Left ventricle myocardium inferior (tissue), 1 donor: ENCODE measurements around the gene WIZ. TPM values are rescaled to one million over a fixed set of nuclear protein-coding genes. Genes with fewer than 3 reads are reported as not detected.

Source experiments
- DNase-seq: peaks from one replicate; pipeline ENCODE4 v3.0.0-alpha.2; 2020
- H3K27ac ChIP-seq: fragments of 200-600 bp; replicated peaks from 2 replicates; pipeline ENCODE4 v1.8.0; 2021
- H3K27me3 ChIP-seq: fragments of 200-600 bp; 2 replicates; pipeline ENCODE4 v1.8.0; 2021; ENCODE audit warnings: low read depth
- H3K36me3 ChIP-seq: fragments of 200-600 bp; 2 replicates; pipeline ENCODE4 v1.8.0; 2021
- H3K4me1 ChIP-seq: fragments of 200-600 bp; 2 replicates; pipeline ENCODE4 v1.8.0; 2021
- H3K4me3 ChIP-seq: fragments of 200-600 bp; 2 replicates; pipeline ENCODE4 v1.8.0; 2021; ENCODE audit warnings: mild to moderate bottlenecking, moderate library complexity
- H3K9me3 ChIP-seq: fragments of 200-600 bp; replicated peaks from 2 replicates; pipeline ENCODE4 v1.8.0; 2021
- intact Hi-C: fragments of 100-400 bp; cut with micrococcal nuclease; formaldehyde crosslinking; loops from one replicate; pipeline ENCODE4 v1.11.0; 2022
- total RNA-seq: library from RNA; stranded (reverse); fragmentation: NEBNext Ultra II Directional; extraction: Animal tissue kit (Norgen Biotek cat#: 25700); gene quantifications from one replicate; pipeline ENCODE4 v1.2.1, GENCODE V29; 2021
- TF ChIP-seq, protein P1 (sequence below): fragments of 200-600 bp; IDR thresholded peaks from 2 replicates; pipeline ENCODE4 v1.8.0; 2021; ENCODE audit warnings: antibody characterized with exemption, mild to moderate bottlenecking, borderline replicate concordance
- donor health status: DM: no; HTN: yes; CAD: no; lungs with severe emphysema.

WIZ gene
- total RNA-seq, 1 donor from 2014 or later: 25.3 TPM

DNA sequence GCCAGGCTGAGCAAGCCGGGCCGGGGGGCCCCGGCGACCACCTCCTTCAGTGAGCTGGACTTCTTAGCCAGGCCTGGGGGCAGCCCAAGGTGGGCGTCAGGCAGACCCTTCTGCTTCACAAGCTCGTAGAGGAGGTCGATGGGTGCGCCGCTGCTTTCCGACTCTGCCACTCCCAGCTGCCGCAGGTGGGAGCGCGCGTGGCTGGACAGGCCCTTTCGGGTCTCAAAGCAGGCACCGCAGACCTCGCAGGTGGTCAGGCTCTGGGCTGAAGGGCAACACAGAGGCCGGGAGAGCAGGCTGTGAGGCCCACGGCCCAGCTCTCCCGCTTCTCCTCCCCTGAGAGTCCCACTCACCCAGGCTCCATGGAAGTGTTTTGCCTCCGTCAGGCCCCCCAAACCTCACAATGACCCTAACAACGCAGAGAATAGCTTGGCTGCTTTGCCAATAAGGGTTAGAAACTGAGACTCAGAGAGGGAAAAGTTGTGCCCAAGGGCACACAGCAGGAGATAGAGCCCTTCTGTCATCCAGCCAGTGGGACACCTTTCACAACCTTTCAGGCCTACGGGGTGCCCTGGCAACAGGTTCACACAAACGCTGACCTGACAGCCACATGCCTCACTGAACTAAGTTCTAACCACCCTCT lies 19.8 kb downstream of the WIZ start:
- DNase-seq: no peak
- peaks cover 53% of the 10 kb centered on the region for H3K4me1 ChIP-seq
- peaks cover 31% of the 10 kb centered on the region for H3K36me3 ChIP-seq
- intact Hi-C loops: no loop called here
- TF ChIP-seq, protein P1, sequence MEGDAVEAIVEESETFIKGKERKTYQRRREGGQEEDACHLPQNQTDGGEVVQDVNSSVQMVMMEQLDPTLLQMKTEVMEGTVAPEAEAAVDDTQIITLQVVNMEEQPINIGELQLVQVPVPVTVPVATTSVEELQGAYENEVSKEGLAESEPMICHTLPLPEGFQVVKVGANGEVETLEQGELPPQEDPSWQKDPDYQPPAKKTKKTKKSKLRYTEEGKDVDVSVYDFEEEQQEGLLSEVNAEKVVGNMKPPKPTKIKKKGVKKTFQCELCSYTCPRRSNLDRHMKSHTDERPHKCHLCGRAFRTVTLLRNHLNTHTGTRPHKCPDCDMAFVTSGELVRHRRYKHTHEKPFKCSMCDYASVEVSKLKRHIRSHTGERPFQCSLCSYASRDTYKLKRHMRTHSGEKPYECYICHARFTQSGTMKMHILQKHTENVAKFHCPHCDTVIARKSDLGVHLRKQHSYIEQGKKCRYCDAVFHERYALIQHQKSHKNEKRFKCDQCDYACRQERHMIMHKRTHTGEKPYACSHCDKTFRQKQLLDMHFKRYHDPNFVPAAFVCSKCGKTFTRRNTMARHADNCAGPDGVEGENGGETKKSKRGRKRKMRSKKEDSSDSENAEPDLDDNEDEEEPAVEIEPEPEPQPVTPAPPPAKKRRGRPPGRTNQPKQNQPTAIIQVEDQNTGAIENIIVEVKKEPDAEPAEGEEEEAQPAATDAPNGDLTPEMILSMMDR: no peak
- H3K27ac ChIP-seq: no peak overlapping the region
- no peak overlapping the region for H3K4me3 ChIP-seq
- H3K9me3 ChIP-seq: no peaks in the 10 kb centered on the region
- H3K27me3 ChIP-seq: no peaks in the 10 kb centered on the region

DNA sequence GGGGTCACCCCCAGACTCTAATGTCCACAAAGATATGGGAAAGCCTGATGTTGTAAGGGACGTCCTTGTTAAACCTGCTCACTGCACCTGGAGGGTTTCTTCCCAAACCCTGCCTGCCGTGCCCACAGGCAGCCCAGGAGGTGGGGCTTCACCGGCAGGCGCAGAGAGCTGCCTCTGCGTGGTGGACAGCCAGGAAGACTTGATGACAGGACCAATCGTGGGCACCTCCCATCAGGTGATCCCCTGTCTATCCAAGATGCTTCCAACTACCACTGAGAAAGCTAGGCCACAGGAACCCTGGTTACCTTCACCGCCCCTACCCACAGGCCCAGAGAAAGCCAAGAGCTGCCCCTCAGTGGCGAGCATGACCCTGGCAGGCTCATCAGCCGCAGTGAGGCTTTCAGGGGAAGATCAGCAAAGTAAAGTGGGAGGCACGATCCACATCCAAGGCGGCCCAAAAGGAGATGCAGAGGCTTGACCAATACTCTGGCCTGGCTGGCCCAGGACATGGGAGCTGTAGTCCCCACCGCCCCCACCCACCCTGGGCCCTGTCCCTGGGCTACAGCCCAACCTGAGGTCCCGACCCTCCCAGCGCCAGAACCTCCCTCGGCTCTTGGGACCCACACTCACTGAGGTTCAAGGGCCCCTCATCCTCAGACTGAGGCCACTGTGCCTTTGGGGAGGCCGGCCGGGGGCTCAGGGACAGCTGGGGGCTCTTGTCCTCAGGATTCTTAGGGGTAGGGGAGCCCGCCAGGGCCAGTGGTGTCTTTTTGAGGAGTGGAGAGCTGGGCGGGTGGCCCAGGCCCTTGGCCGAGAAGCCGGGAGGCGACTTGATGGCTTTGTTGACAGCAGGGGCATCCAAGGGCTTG lies 20.6 kb downstream of the WIZ start:
- no peaks in the 10 kb centered on the region for H3K9me3 ChIP-seq
- H3K27me3 ChIP-seq: no peaks in the 10 kb centered on the region
- peaks cover 53% of the 10 kb centered on the region for H3K4me1 ChIP-seq
- H3K4me3 ChIP-seq: no peak overlapping the region
- intact Hi-C loops: no loop called here
- DNase-seq: no peak
- H3K36me3 ChIP-seq: peaks cover 38% of the 10 kb centered on the region
- H3K27ac ChIP-seq: no peak overlapping the region
- TF ChIP-seq, protein P1: no peak

DNA sequence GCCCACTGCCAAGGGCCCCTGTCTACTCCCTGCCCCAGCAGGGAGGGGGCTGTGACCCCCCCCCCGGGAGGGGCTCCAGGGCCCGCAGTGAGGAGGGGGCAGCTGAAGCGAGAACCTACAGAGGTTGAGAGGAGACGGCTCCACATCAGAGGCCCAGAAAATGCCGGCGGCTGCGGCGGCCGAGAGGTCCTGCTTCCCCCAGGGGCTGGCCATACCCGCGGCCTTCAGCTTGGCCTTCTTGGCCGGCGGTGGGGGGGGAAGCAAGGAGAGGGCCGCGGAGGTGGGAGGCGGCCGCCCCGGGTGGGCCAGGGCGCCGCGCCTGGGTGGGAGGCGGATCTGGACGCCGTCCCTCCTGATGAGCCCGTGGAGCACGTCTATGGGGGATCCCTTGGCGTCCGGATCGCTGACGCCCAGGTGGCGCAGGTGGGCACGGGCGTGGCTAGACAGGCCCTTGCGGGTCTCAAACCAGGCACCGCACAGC lies 21.7 kb downstream of the WIZ start:
- no peak for DNase-seq
- H3K36me3 ChIP-seq: peaks cover 50% of the 10 kb centered on the region

DNA sequence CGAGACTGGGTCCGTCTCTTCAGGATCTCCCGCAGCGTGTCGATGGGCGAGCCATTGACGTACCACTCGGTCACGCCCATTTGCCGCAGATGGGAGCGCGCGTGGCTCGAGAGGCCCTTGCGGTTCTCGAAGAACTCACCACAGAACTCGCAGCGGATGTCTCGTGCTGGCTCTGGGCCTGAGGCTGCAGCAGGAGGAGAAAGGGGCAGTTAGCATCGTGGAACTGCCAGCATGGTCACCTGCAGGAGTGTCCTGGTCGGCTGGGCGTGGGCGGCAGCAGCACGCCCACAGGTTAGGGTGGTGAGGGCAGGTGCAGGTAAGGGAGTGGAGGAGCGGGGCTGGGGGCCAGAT lies 22.4 kb downstream of the WIZ start:
- DNase-seq: no peak
- Histone ChIP-seq H3K4me3 (no peak overlapping the region), H3K9me3 (peaks cover 7% of the 10 kb centered on the region), H3K27me3 (no peaks in the 10 kb centered on the region), H3K36me3 (peaks cover 57% of the 10 kb centered on the region), H3K27ac (no peak overlapping the region), H3K4me1 (peaks cover 51% of the 10 kb centered on the region)
- intact Hi-C loops: no loop called here
- TF ChIP-seq, protein P1: no peak

More for the DNA sequence above, 21.7 kb downstream of the WIZ start:
- H3K4me3 ChIP-seq: no peak overlapping the region
- H3K27ac ChIP-seq: no peak overlapping the region
- no peaks in the 10 kb centered on the region for H3K27me3 ChIP-seq
- intact Hi-C loops: no loop called here
- peaks cover 5% of the 10 kb centered on the region for H3K9me3 ChIP-seq
- peaks cover 47% of the 10 kb centered on the region for H3K4me1 ChIP-seq
- TF ChIP-seq, protein P1: no peak

DNA sequence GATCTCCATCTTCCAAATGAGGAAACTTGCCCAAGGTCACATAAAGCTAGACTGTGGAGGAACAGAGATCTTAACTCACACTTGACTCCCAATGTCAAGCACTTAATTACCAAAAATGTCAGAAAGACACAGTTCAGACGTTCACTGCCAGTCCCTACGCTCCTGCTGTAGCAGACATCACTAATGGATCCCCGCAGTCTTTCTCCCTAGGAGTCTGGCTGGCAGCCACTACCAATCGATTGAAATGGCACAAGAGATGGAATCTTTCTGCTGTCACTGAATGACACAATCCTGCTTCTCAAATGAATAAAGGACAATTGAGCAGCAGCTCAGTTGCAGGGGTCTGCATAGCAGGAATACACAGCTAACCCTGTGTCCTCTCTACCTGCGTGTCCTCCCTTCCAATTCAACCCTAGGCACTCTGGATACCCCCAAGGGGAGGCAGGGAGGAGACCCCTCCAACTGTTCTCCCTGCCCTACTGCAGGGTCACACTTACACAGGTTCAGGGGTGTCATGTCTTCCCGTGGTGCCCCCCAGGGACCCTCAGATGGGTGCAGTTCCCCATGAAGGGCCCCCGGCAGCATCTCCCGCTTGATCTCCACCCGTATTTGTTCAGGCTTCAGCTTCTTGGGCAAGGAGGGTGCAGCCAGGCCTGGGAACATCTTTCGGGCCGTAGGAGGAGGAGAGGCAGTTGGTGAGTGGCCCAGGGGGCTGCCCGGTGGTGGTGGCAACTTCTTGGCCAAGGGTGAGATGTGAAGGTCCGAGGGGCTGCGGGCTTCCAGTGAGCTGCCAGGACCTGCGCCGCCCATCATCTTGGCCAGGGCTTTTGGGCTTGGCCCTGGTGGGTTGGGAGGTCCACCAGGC lies 23.0 kb downstream of the WIZ start:
- intact Hi-C loops: no loop called here
- H3K27me3 ChIP-seq: no peaks in the 10 kb centered on the region
- DNase-seq: no peak
- TF ChIP-seq, protein P1: no peak
- peaks cover 7% of the 10 kb centered on the region for H3K9me3 ChIP-seq
- H3K4me1 ChIP-seq: peaks cover 52% of the 10 kb centered on the region
- peaks cover 58% of the 10 kb centered on the region for H3K36me3 ChIP-seq
- H3K27ac ChIP-seq: no peak overlapping the region
- no peak overlapping the region for H3K4me3 ChIP-seq
